Measurements from ENCODE around the gene CSNK1D.

The CSNK1D gene

GRCh38 chr17:82205720-82206508 is 67.6 kb downstream of the CSNK1D start:
- Histone ChIP-seq H3K4me3 (ENCODE audit: low read length) (peak overlapping the region; percentile 64), H3K79me2 (ENCODE audit: low read length) (no peaks in the 10 kb centered on the region), H2AFZ (ENCODE audit: low read depth, low read length) (peak overlapping the region; percentile 94), H3K27ac (ENCODE audit: low read length) (peak overlapping the region; percentile 29; the same call in 1 of the 2 replicates), H3K27me3 (ENCODE audit: low read depth, low read length) (no peaks in the 10 kb centered on the region), H3K4me1 (ENCODE audit: low read length) (peaks cover 6% of the 10 kb centered on the region), H3K36me3 (replicated peaks; ENCODE audit: low read depth, low read length) (no peaks in the 10 kb centered on the region), H3K4me2 (ENCODE audit: low read length) (peak overlapping the region; percentile 87), H3K9me3 (ENCODE audit: insufficient read depth, low read length) (no peaks in the 10 kb centered on the region), H3K9ac (ENCODE audit: low read length) (peak overlapping the region; percentile 50; the same call in 1 of the 2 replicates), H4K20me1 (ENCODE audit: insufficient read depth, low read length) (no peaks in the 10 kb centered on the region)
- no peak for TF ChIP-seq EZH2phosphoT487 (IDR thresholded peaks at IDR 0.05; ENCODE audit: low read depth)
- peak; percentile 76 for TF ChIP-seq CTCF (IDR thresholded peaks at IDR 0.05; ENCODE audit: low read depth, low read length)

GRCh38 chr17:82204831-82205719 is 68.4 kb downstream of the CSNK1D start:
- H3K4me2 ChIP-seq (ENCODE audit: low read length), result peak overlapping the region; percentile 87; the same call in 1 of the 2 replicates

GRCh38 chr17:82203920-82204319 is 69.6 kb downstream of the CSNK1D start:
- TF ChIP-seq EZH2phosphoT487 (IDR thresholded peaks at IDR 0.05; ENCODE audit: low read depth) (no peak), CTCF (IDR thresholded peaks at IDR 0.05; ENCODE audit: low read depth, low read length) (no peak)
- no peaks in the 10 kb centered on the region for H3K27me3 ChIP-seq (ENCODE audit: low read depth, low read length)
- no peak overlapping the region for H3K27ac ChIP-seq (ENCODE audit: low read length)
- no peaks in the 10 kb centered on the region for H3K9me3 ChIP-seq (ENCODE audit: insufficient read depth, low read length)
- H3K36me3 ChIP-seq (replicated peaks; ENCODE audit: low read depth, low read length), result no peaks in the 10 kb centered on the region
- peaks cover 6% of the 10 kb centered on the region for H3K4me1 ChIP-seq (ENCODE audit: low read length)
- H3K4me2 ChIP-seq (ENCODE audit: low read length), result no peak overlapping the region
- H3K9ac ChIP-seq (ENCODE audit: low read length), result no peak overlapping the region
- no peak overlapping the region for H2AFZ ChIP-seq (ENCODE audit: low read depth, low read length)
- no peaks in the 10 kb centered on the region for H3K79me2 ChIP-seq (ENCODE audit: low read length)
- no peaks in the 10 kb centered on the region for H4K20me1 ChIP-seq (ENCODE audit: insufficient read depth, low read length)
- H3K4me3 ChIP-seq (ENCODE audit: low read length), result no peak overlapping the region

More at GRCh38 chr17:82204831-82205719, 68.4 kb downstream of the CSNK1D start:
- no peaks in the 10 kb centered on the region for H3K36me3 ChIP-seq (replicated peaks; ENCODE audit: low read depth, low read length)
- no peaks in the 10 kb centered on the region for H3K9me3 ChIP-seq (ENCODE audit: insufficient read depth, low read length)
- no peaks in the 10 kb centered on the region for H3K79me2 ChIP-seq (ENCODE audit: low read length)
- peaks cover 6% of the 10 kb centered on the region for H3K4me1 ChIP-seq (ENCODE audit: low read length)
- no peaks in the 10 kb centered on the region for H4K20me1 ChIP-seq (ENCODE audit: insufficient read depth, low read length)
- no peak for TF ChIP-seq EZH2phosphoT487 (IDR thresholded peaks at IDR 0.05; ENCODE audit: low read depth)
- H3K27me3 ChIP-seq (ENCODE audit: low read depth, low read length), result no peaks in the 10 kb centered on the region
- H3K9ac ChIP-seq (ENCODE audit: low read length), result no peak overlapping the region
- H3K4me3 ChIP-seq (ENCODE audit: low read length), result no peak overlapping the region
- H2AFZ ChIP-seq (ENCODE audit: low read depth, low read length), result no peak overlapping the region
- H3K27ac ChIP-seq (ENCODE audit: low read length), result no peak overlapping the region

- peaks cover 6% of the 10 kb centered on the region for H3K4me1 ChIP-seq (ENCODE audit: low read length)
- no peak overlapping the region for H3K4me2 ChIP-seq (ENCODE audit: low read length)
- H3K9me3 ChIP-seq (ENCODE audit: insufficient read depth, low read length), result no peaks in the 10 kb centered on the region
- H3K9ac ChIP-seq (ENCODE audit: low read length), result no peak overlapping the region
- no peaks in the 10 kb centered on the region for H4K20me1 ChIP-seq (ENCODE audit: insufficient read depth, low read length)
- H3K79me2 ChIP-seq (ENCODE audit: low read length), result no peaks in the 10 kb centered on the region
- TF ChIP-seq CTCF (IDR thresholded peaks at IDR 0.05; ENCODE audit: low read depth, low read length) (no peak), EZH2phosphoT487 (IDR thresholded peaks at IDR 0.05; ENCODE audit: low read depth) (no peak)
- H3K4me3 ChIP-seq (ENCODE audit: low read length), result no peak overlapping the region
- no peak overlapping the region for H3K27ac ChIP-seq (ENCODE audit: low read length)
- H3K36me3 ChIP-seq (replicated peaks; ENCODE audit: low read depth, low read length), result peaks cover 2% of the 10 kb centered on the region
- H2AFZ ChIP-seq (ENCODE audit: low read depth, low read length), result no peak overlapping the region
- H3K27me3 ChIP-seq (ENCODE audit: low read depth, low read length), result no peaks in the 10 kb centered on the region
Observed at GRCh38 chr17:82202981-82203380, 70.5 kb downstream of the CSNK1D start.
